HPDE6-E6E7 (cell line): ENCODE measurements around the gene FOS.
"Not testable (repeated sequence)": the region's sequence is repeated elsewhere in the genome, so short reads cannot be mapped to it uniquely, and the experiment has no call there.

Experiments used
- DNase-seq: peaks from one replicate; pipeline ENCODE4 v3.0.0; 2011; ENCODE audit warnings: missing footprints; ENCODE audit errors: extremely low spot score

The FOS gene

GRCh38 chr14:75277008-75277814, 1.4 kb upstream of the FOS start:
- peak; percentile 84 for DNase-seq

- no peak for DNase-seq
Measured at GRCh38 chr14:75277815-75278421, 710 bp upstream of the FOS start.

- DNase-seq, result no peak
Measured at GRCh38 chr14:75279153-75279762, 630 bp downstream of the FOS start.

GRCh38 chr14:75279763-75280290, 1.2 kb downstream of the FOS start:
- DNase-seq, result no peak

- no peak for DNase-seq
Measured at GRCh38 chr14:75280291-75280830, 1.7 kb downstream of the FOS start.

- no peak for DNase-seq
Measured at GRCh38 chr14:75280831-75281653, 2.4 kb downstream of the FOS start.

GRCh38 chr14:75281654-75282019, 3.0 kb downstream of the FOS start:
- no peak for DNase-seq

GRCh38 chr14:75282170-75282554, 3.5 kb downstream of the FOS start:
- no peak for DNase-seq

- not testable (repeated sequence) for DNase-seq
Measured at GRCh38 chr14:75282555-75283161, 4.0 kb downstream of the FOS start.

- no peak for DNase-seq
Measured at GRCh38 chr14:75283162-75283832, 4.7 kb downstream of the FOS start.

GRCh38 chr14:75283833-75284563, 5.4 kb downstream of the FOS start:
- DNase-seq, result no peak

- DNase-seq, result no peak
Measured at GRCh38 chr14:75285331-75285730, 6.7 kb downstream of the FOS start.

GRCh38 chr14:75286313-75286712, 7.7 kb downstream of the FOS start:
- no peak for DNase-seq

- DNase-seq, result no peak
Measured at GRCh38 chr14:75289840-75290388, 11.3 kb downstream of the FOS start.

GRCh38 chr14:75290851-75291250, 12.2 kb downstream of the FOS start:
- no peak for DNase-seq

GRCh38 chr14:75291331-75291730, 12.7 kb downstream of the FOS start:
- DNase-seq, result no peak

- DNase-seq, result no peak
Measured at GRCh38 chr14:75292101-75292563, 13.5 kb downstream of the FOS start.

- no peak for DNase-seq
Measured at GRCh38 chr14:75292886-75293285, 14.3 kb downstream of the FOS start.

GRCh38 chr14:75293920-75294648, 15.5 kb downstream of the FOS start:
- DNase-seq, result peak; percentile 97
